ENCODE measurements around the gene MIGA1. TPM values are rescaled to one million over a fixed set of nuclear protein-coding genes. Genes with fewer than 3 reads are reported as not detected.

The MIGA1 gene
- total and polyA plus RNA-seq, 8 donors: 1.5 to 11.0 (median 7.4) TPM

- Histone ChIP-seq H3K4me3 (no peak overlapping the region), H3K4me1 (peaks cover 0 to 7% (median 0%) of the 10 kb centered on the region in 3 donors), H3K9me3 (no peaks in the 10 kb centered on the region), H3K27me3 (no peaks in the 10 kb centered on the region), H3K36me3 (no peaks in the 10 kb centered on the region), H3K27ac (no peak overlapping the region)
- DNase-seq (no peak), FAIRE-seq (no peak), ATAC-seq (no peak)
- WGBS, 2 donors: 98 to 100% methylated on average over 1 of the region's 1 CpG
- no peak for TF ChIP-seq CTCF (IDR thresholded peaks at IDR 0.05)
- intact Hi-C loops (cut with DNase I): no loop called here
Measured at GRCh38 chr1:77891200-77891599, 111.8 kb downstream of the MIGA1 start.

- Histone ChIP-seq H3K9me3 (no peaks in the 10 kb centered on the region), H3K27me3 (no peaks in the 10 kb centered on the region), H3K4me1 (peaks cover 9 to 14% (median 12%) of the 10 kb centered on the region in 3 donors), H3K36me3 (no peaks in the 10 kb centered on the region), H3K27ac (no peak overlapping the region), H3K4me3 (no peak overlapping the region)
- 36 to 51% methylated on average over 4 of the region's 4 CpGs for WGBS, 2 donors
- FAIRE-seq: no peak
- no peak for TF ChIP-seq CTCF (IDR thresholded peaks at IDR 0.05)
- intact Hi-C loops (cut with DNase I): no loop called here
- DNase-seq: no peak
- peak in 3 of 4 donors; percentile 45 to 63 (median 63) for ATAC-seq
Measured at GRCh38 chr1:77899647-77900320, 120.3 kb downstream of the MIGA1 start.

- peak; percentile 90 to 97 (median 94) for ATAC-seq
Measured at GRCh38 chr1:77900687-77901293, 121.3 kb downstream of the MIGA1 start.

GRCh38 chr1:77905603-77906002, 126.2 kb downstream of the MIGA1 start:
- no peak overlapping the region for H3K27ac ChIP-seq
- ATAC-seq (no peak), DNase-seq (no peak), FAIRE-seq (no peak)
- intact Hi-C loops (cut with DNase I): no loop called here
- no peak overlapping the region for H3K4me3 ChIP-seq
- no peaks in the 10 kb centered on the region for H3K9me3 ChIP-seq
- peaks cover 1 to 7% (median 1%) of the 10 kb centered on the region in 3 donors for H3K4me1 ChIP-seq
- TF ChIP-seq CTCF (IDR thresholded peaks at IDR 0.05): no peak
- no peaks in the 10 kb centered on the region for H3K36me3 ChIP-seq
- 84 to 96% methylated on average over 1 of the region's 1 CpG for WGBS, 2 donors
- no peaks in the 10 kb centered on the region for H3K27me3 ChIP-seq

More at GRCh38 chr1:77900687-77901293, 121.3 kb downstream of the MIGA1 start:
- DNase-seq: peak in 3 of 6 donors; percentile 20 to 39 (median 24)
- peak; percentile 4 to 61 (median 40) for TF ChIP-seq CTCF (IDR thresholded peaks at IDR 0.05)
- Histone ChIP-seq H3K4me3 (no peak overlapping the region), H3K9me3 (no peaks in the 10 kb centered on the region), H3K27me3 (no peaks in the 10 kb centered on the region), H3K27ac (no peak overlapping the region), H3K36me3 (no peaks in the 10 kb centered on the region), H3K4me1 (peaks cover 9 to 14% (median 12%) of the 10 kb centered on the region in 3 donors)
- peak; percentile 47 for FAIRE-seq
- 6 to 8% methylated on average over 4 of the region's 4 CpGs for WGBS, 2 donors
- intact Hi-C loops (cut with DNase I): no loop called here
